IPS-NIHi7 (cell line): ENCODE data around the gene STK11.
A peak's percentile ranks its signal among the peaks of the same experiment; 100 is the strongest.
"Not testable (repeated sequence)": the region's sequence is repeated elsewhere in the genome, so short reads cannot be mapped to it uniquely, and the experiment has no call there.

ENCODE experiments used
- DNase-seq: peaks from one replicate; pipeline ENCODE4 v3.0.0; 2012; ENCODE audit warnings: mixed read lengths; ENCODE audit errors: extremely low spot score

STK11 gene

GRCh38 chr19:1237027-1237659 lies 31.6 kb downstream of the STK11 start:
- no peak for DNase-seq

- peak; percentile 71 for DNase-seq
These were observed 32.3 kb downstream of the STK11 start, which contains the start of gene CBARP for GRCh38 chr19:1237754-1238368. TSS of gene CBARP (minus strand) at chr19:1238005. CDS start at chr19:1236100, 1,905 bp downstream.

DNA sequence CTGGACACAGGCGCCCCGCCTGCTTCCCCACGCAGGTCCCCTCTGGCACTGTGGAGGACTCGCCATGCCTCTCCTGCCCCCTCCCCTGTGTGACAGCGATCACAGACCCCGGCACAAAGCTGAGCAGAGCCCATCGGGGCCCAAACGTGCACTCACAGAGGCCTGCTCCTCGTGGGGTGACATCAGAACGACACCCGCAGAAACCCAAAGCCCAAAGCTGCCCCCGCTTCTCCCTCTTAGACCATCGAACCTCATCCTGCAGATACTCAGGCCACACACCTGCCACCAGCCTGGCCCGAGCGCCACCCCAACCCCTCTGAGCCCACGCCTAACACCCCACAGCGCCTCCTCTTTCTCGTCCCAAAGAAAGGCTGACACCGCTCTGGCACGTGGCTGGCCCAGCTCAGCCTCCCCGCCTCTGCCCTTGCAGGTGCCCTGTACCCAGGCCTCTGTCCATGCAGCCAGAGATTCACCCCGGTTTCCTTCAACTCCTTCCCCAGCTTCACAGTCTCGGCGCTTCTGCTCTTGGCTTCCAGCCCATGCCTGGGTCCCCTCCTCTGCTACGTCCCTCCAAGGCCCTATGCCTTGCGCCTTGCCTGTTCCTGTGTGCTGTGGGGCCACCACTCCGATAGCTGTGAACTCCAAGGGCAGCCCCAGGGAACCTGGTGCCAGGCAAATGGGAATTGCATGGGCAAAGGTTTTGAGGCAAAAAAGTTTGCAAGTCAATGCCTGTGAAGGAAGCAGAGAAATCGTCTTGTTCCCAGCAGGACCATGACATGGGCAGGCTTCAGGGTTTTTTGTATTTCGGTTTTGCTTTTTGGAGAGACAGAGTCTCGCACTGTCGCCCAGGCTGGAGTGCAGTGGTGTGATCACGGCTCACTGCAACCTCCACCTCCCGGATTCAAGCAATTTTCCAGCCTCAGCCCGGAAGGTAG lies 33.1 kb downstream of the STK11 start:
- DNase-seq = no peak

- DNase-seq = no peak
These were observed 33.8 kb downstream of the STK11 start for GRCh38 chr19:1239420-1239795.

DNA sequence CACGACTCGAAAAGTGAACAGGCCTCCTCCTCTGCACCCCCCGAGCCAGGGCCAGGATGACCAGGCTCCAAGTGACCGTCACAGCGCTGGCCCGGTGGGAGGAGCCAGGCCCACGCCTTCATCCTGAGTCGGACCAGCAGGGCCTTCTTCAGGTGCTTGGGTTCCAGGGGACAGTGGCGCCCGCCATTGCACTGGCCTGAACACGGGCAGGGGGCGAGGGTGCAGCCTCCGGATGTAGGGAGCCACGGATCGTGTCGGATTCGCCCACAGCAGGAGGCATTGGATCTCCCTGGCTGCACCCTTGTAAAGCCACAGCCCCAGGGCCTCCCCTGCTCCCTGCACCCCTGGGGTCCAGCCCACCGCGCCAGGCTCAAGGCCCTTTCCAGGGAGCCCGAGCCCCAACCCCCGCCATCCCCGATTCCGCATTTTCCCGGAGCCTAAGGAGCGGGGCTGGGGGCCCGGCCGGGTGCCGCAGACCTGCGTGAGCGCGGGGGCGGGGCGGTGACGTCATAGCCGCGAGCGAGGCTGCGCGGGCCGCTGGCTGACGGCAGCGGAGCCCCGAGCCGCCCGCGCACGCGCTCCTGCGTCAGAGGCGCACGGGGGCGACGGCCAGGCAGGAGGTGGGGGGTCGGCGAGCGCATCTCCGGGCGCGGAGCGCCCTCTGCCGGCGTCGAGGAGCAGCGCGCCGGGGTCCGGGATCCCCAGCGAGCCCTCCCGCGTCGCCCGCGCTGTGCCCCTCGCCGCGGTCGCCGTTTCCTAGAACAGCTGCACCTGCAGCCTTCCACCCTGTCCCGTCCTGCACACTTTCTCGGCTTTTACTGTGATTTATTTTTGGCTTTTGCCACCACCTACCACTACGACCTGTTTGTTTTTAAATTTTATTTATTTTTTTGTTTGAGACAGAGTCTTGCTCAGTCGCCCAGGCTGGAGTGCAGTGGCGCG lies 34.5 kb downstream of the STK11 start:
- DNase-seq = peak; percentile 96

DNA sequence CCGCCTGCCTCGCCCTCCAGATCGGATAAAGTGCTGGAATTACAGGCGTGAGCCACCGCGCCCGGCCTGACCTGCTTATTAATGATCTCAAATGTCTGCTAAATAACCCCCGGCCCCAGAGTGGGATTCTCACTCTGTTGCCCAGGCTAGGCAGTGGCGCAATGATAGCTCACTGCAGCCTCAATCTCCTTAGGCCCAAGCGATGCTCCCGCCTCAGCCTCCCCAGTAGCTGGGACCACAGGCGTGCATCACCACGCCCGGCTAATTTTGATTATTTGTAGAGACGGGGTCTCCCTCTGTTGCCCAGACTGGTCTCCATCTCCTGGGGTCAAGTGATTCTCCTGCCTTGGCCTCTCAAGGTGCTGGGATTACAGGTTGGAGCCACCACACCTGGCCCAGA lies 35.3 kb downstream of the STK11 start:
- no peak for DNase-seq

- peak; percentile 86 for DNase-seq
These were observed 36.0 kb downstream of the STK11 start, which contains the start of gene ATP5F1D for GRCh38 chr19:1241417-1242095. TSS of gene ATP5F1D (plus strand) at chr19:1241751. CDS start at chr19:1241851, 100 bp downstream.

DNA sequence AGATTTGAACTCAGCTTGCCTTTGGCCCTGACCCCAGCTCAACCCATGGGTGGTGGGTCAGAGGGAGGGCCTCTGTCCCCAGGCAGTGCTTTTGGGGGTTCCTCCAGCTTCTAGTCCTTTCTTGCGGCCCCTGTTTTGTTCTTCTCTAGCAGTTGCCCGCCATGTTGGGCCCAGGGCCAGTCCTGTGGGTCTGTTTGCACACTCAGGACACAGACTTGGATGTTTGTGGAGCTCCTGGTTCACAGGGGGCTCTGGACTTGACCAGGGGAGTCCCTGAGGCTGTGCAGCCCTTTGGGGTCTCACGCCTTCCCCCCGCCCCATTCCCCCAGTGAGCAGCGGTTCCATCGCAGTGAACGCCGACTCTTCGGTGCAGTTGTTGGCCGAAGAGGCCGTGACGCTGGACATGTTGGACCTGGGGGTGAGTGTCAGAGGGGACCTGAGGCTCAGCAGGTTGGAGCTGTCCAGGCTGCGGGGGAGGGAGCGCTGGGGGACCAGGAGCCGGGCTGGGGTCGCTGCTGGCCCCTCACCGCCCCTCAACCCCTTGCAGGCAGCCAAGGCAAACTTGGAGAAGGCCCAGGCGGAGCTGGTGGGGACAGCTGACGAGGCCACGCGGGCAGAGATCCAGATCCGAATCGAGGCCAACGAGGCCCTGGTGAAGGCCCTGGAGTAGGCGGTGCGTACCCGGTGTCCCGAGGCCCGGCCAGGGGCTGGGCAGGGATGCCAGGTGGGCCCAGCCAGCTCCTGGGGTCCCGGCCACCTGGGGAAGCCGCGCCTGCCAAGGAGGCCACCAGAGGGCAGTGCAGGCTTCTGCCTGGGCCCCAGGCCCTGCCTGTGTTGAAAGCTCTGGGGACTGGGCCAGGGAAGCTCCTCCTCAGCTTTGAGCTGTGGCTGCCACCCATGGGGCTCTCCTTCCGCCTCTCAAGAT lies 38.5 kb downstream of the STK11 start:
- peak; percentile 84 for DNase-seq

DNA sequence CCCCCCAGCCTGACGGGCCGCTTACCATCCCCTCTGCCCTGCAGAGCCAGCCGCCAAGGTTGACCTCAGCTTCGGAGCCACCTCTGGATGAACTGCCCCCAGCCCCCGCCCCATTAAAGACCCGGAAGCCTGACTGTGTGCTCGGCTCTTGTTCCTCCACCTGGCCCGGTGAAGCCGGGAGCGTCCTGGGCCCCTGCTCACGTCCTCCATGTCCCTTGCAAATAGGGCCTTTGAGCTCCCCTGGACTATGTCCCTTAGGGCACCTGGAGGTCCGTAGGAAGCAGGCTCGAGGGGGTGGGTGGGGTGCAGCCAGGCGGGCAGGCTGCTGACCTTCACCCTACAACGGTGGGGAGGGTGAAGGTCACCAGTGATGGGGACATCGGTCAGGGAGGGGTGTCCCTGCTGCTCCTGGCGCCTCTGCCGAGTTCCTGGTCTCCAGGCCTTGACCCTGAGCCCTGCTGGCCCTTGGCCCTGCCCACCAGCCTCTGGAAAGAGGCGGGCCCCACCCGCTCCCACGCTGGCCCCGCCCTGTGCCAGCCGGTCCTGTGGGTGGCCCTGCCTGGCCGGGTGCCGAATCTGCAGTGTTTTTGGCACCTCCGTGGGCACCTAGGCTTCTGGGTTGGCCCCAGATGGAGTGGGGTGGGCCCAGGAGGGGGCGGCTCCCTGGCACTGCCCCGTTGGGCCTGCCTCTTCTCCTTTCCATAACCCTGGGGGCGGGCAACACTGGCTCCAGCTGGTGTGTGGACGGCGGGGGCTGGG lies 39.3 kb downstream of the STK11 start:
- no peak for DNase-seq

GRCh38 chr19:1245494-1246264 lies 40.1 kb downstream of the STK11 start:
- no peak for DNase-seq

- not testable (repeated sequence) for DNase-seq
These were observed 40.9 kb downstream of the STK11 start for GRCh38 chr19:1246265-1247087.

- DNase-seq = no peak
These were observed 42.2 kb downstream of the STK11 start for GRCh38 chr19:1247748-1248138.

GRCh38 chr19:1248139-1248785 lies 42.7 kb downstream of the STK11 start, which contains the start of gene MIDN:
TSS of gene MIDN (plus strand) at chr19:1248583. CDS start at chr19:1250297, 1,714 bp downstream.
- peak; percentile 63 for DNase-seq

DNA sequence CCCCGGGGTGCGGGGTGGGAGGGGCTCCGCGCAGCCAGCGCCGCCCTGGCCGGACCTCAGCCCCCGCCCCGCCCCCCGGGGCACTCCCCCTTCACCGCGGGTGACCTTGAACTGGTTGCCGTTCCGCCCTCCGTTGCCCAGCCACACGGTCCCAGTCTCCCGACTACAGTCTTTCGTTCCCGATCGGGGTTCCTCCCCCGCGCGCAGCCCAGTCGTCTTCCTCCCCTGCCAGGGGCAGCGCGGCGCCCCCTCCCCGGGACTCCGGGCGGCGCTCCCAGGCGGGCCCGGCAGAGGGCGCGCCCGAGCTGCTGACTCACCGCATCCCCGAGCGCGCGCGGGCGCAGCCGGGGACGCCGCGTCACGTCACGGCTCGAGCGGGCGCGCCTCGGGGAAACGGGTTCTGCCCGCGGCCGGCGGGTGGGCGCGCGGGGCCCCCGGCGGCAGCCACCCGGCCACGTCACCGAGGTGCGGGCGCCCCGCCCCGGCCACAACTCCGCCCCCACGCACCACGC lies 43.3 kb downstream of the STK11 start:
- DNase-seq = peak; percentile 43

DNA sequence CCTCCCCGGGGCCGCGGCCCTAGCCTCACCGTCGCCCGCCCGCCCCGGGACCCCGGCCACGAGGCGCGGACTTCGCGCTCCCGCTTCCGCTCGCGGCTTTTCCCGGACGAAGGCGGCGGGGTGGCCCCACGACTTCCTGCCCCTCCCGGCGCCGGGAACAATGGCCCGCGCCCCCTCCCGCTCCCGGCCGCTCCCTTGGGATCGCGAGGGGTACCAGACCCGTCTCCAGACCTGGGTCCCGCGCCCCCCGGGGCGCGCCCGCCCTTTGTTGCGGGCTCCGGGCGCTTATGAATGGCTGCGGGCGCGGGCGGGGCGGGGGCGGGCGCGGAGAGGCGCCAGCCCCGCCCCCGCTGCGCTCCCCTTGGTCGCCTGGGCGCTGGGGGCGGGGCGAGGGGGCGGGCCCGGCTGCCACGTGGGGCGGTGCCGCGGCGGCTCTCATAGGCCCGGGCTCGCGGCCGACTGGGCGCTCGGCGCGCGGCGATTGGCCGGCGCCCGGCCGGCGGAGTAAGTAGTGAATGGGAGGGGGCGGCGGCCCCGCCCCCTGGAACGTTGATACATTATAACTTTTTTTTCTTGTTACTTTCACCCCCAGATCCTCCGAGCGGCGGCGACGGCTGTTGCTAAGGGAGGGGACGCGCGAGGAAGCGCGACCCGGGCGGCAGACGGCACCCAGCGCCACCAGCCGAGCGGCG lies 43.9 kb downstream of the STK11 start:
- peak; percentile 83 for DNase-seq

DNA sequence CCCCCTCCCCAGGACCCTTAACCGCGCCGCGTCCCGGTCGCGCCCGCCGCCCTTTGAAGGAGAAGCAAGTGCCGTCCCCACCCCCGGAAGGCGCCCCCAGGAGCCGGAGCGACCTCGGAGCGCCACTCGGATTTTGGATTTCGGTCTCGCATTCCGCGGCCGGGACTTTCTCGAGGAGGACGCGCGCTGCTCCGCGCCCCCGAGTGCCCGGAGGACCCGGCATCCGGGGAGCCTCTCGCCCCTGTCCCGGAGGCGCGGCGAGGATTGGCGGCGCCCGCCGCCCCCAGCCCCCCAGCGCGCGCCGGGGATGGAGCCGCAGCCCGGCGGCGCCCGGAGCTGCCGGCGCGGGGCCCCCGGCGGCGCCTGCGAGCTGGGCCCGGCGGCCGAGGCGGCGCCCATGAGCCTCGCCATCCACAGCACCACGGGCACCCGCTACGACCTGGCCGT lies 44.4 kb downstream of the STK11 start:
- no peak for DNase-seq
